IPS DF 6.9 (cell line): Measurements from ENCODE around the gene SEC11A.

Experiments
- DNase-seq: peaks from one replicate; pipeline ENCODE4 v3.0.0-alpha.2; 2013; ENCODE audit warnings: low read depth, low spot score
- H3K27ac ChIP-seq: one replicate; pipeline ENCODE4 v1.5.1; 2013; ENCODE audit warnings: low read length, control low read depth
- H3K27me3 ChIP-seq: 2 replicates; pipeline ENCODE4 v1.6.1; 2013; ENCODE audit warnings: mild to moderate bottlenecking, low read length; ENCODE audit not compliant: control insufficient read depth, insufficient read depth
- H3K36me3 ChIP-seq: 2 replicates; pipeline ENCODE4 v1.6.1; 2013; ENCODE audit warnings: low read length; ENCODE audit not compliant: control insufficient read depth, insufficient read depth
- H3K4me1 ChIP-seq: 2 replicates; pipeline ENCODE4 v1.6.1; 2013; ENCODE audit warnings: low read length; ENCODE audit not compliant: control insufficient read depth, insufficient read depth
- H3K4me3 ChIP-seq: 2 replicates; pipeline ENCODE4 v1.5.1; 2013; ENCODE audit warnings: mild to moderate bottlenecking, low read length
- H3K9me3 ChIP-seq: 2 replicates; pipeline ENCODE4 v1.6.1; 2013; ENCODE audit warnings: low read length, inconsistent platforms; ENCODE audit not compliant: control insufficient read depth, insufficient read depth
- WGBS: extraction: QIAGEN DNeasy Blood & Tissue Kit; methylation state at CpG from one replicate; pipeline ENCODE4 v1.1.7; 2013; ENCODE audit warnings: mixed read lengths, missing lambda C conversion rate; ENCODE audit not compliant: insufficient read length, insufficient coverage; 5-methylcytosine and 5-hydroxymethylcytosine counted together

SEC11A gene

DNA sequence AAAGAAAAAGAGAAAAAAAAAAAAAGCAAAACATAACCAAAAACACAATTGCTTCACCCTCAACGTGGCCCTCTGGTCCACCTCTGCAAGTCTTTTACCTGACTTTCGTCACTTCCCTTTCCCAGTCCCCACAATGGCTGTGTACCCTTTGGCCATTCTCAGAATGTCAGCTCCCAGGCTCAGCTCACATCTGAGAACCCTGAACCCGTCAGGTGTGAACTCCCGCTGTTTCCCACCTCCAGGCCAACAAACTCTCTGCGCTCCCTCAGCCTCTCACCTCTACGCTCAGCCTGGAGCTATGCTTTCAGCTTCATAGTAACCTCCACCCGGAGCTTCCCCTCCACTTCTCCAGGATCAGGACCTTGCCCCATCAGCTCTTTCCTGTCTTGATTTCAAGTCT is 91.6 kb downstream of the SEC11A start:
- Histone ChIP-seq H3K4me3 (no peak overlapping the region), H3K4me1 (no peaks in the 10 kb centered on the region), H3K36me3 (peaks cover 22% of the 10 kb centered on the region), H3K27ac (no peak overlapping the region), H3K9me3 (peaks cover 17% of the 10 kb centered on the region), H3K27me3 (peaks cover 1% of the 10 kb centered on the region; the same call in 1 of the 2 replicates)
- WGBS, result no CpG with 5 or more reads among the region's 7 CpGs
- DNase-seq, result no peak

DNA sequence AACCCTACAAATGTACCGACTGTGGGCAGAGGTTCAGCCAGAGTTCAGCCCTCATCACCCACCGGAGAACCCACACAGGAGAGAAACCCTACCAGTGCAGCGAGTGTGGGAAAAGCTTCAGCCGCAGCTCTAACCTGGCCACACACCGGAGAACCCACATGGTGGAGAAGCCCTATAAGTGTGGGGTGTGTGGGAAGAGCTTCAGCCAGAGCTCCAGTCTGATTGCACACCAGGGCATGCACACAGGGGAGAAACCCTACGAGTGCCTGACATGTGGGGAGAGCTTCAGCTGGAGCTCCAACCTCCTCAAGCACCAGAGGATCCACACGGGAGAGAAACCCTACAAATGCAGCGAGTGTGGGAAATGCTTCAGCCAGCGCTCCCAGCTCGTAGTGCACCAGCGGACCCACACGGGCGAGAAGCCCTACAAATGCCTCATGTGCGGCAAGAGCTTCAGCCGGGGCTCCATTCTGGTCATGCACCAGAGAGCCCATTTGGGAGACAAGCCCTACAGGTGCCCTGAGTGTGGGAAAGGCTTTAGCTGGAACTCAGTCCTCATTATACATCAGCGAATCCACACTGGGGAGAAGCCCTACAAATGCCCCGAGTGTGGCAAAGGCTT is 94.5 kb downstream of the SEC11A start:
- DNase-seq, result no peak
- H3K27ac ChIP-seq, result no peak overlapping the region
- WGBS, result no CpG with 5 or more reads among the region's 17 CpGs
- no peak overlapping the region for H3K4me3 ChIP-seq
- H3K9me3 ChIP-seq, result peaks cover 17% of the 10 kb centered on the region
- H3K4me1 ChIP-seq, result no peaks in the 10 kb centered on the region
- peaks cover 1% of the 10 kb centered on the region; the same call in 1 of the 2 replicates for H3K27me3 ChIP-seq
- H3K36me3 ChIP-seq, result peaks cover 22% of the 10 kb centered on the region

DNA sequence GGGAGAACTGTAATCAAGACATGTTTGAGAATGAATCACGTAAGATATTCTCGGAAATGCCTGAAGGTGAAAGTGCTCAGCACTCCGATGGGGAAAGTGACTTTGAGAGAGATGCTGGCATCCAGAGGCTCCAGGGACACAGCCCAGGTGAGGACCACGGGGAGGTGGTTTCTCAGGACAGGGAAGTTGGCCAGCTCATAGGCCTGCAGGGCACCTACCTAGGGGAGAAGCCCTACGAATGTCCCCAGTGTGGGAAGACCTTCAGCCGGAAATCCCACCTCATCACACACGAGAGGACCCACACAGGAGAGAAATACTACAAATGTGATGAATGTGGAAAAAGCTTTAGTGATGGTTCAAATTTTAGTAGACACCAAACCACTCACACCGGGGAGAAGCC is 95.3 kb downstream of the SEC11A start:
- no peak overlapping the region for H3K27ac ChIP-seq
- H3K4me3 ChIP-seq, result no peak overlapping the region
- H3K27me3 ChIP-seq, result peaks cover 1% of the 10 kb centered on the region; the same call in 1 of the 2 replicates
- no CpG with 5 or more reads among the region's 8 CpGs for WGBS
- peaks cover 22% of the 10 kb centered on the region for H3K36me3 ChIP-seq
- peaks cover 17% of the 10 kb centered on the region for H3K9me3 ChIP-seq
- no peaks in the 10 kb centered on the region for H3K4me1 ChIP-seq
- DNase-seq, result no peak
